K562 (cell line): Measurements from ENCODE around the gene TMC8. TPM values are rescaled to one million over a fixed set of nuclear protein-coding genes. Genes with fewer than 3 reads are reported as not detected.

Experiments used
- BRD4 ChIP-seq: fragments of 200-600 bp; sonication (generic); IDR thresholded peaks from 2 replicates; pipeline ENCODE4 v1.6.1; 2017; ENCODE audit warnings: inconsistent platforms
- CREB1 ChIP-seq, 2 experiments: sonication (generic) in 1 of 2; formaldehyde crosslinking in 1 of 2; IDR thresholded peaks; 2 replicates each; pipeline versions ENCODE4 v1.6.1 to v1.8.0; 2012 to 2022; ENCODE audit warnings: inconsistent platforms in 1 of 2, mild to moderate bottlenecking in 1 of 2, missing genetic modification reagents in 1 of 2, moderate library complexity in 1 of 2
- FOSL1 ChIP-seq: fragments of 200-800 bp; sonication (Bioruptor generic); conservative IDR thresholded peaks from 2 replicates; pipeline ENCODE4 v1.6.1; 2016; ENCODE audit warnings: missing genetic modification characterization, missing compliant biosample characterization
- JUND ChIP-seq, 2 experiments: IDR thresholded peaks; 2 replicates in 1 of 2; 3 replicates in 1 of 2; pipeline ENCODE4 v1.6.1; 2011; ENCODE audit warnings: borderline replicate concordance in 2 of 2, low read depth in 2 of 2, low read length in 2 of 2, improper control_type of control experiment in 1 of 2, missing biosample characterization in 1 of 2, missing genetic modification characterization in 1 of 2, missing genetic modification reagents in 1 of 2
- KDM1A ChIP-seq, 2 experiments: fragments of 450-650 bp; IDR thresholded peaks; 2 replicates each; pipeline ENCODE4 v1.6.1; 2016; ENCODE audit warnings: mild to moderate bottlenecking in 2 of 2
- KLF16 ChIP-seq: IDR thresholded peaks from 2 replicates; pipeline ENCODE4 v1.6.1; 2016; ENCODE audit warnings: antibody characterized with exemption
- MBD2 ChIP-seq: sonication (generic); IDR thresholded peaks from 2 replicates; pipeline ENCODE4 v1.6.1; 2016; ENCODE audit warnings: low read depth, borderline replicate concordance
- NR2F6 ChIP-seq: fragments of 450-650 bp; formaldehyde crosslinking; IDR thresholded peaks from 2 replicates; pipeline ENCODE4 v1.4.0; 2020; ENCODE audit warnings: mild to moderate bottlenecking
- PCBP1 ChIP-seq: fragments of 200-400 bp; formaldehyde crosslinking; IDR thresholded peaks from 2 replicates; pipeline ENCODE4 v1.6.1; 2018; ENCODE audit warnings: mild to moderate bottlenecking, low read depth, low read length; ENCODE audit not compliant: poor library complexity, severe bottlenecking
- RNF219 ChIP-seq: fragments of 250-450 bp; sonication (Bioruptor Pico); IDR thresholded peaks from 2 replicates; pipeline ENCODE4 v1.5.0; 2022; ENCODE audit warnings: mild to moderate bottlenecking
- ZNF318 ChIP-seq, 2 experiments: fragments of 450-650 bp; IDR thresholded peaks; 2 replicates each; pipeline ENCODE4 v1.6.1; 2016; ENCODE audit warnings: mild to moderate bottlenecking in 2 of 2, borderline replicate concordance in 1 of 2, low read depth in 1 of 2, moderate library complexity in 1 of 2
- polyA plus RNA-seq, 8 experiments: library from polyadenylated mRNA; depleted of rRNA in 4 of 8; stranded (reverse) in 5 of 8; unstranded in 3 of 8; fragments of >200 nt; fragmentation: Nextera tagmentation in 2 of 8; fragmentation: Illumina TruSeq in 1 of 8; extraction: Ambion mirVana in 2 of 8; extraction: Trizol in 1 of 8; gene quantifications; 2 replicates each; pipeline versions ENCODE4 v1.2.1 to v1.2.3, GENCODE V29; 2011 to 2014; ENCODE audit warnings: inconsistent platforms in 1 of 8, missing spikeins in 1 of 8
- total RNA-seq, 7 experiments: library from RNA; depleted of rRNA in 6 of 7; stranded (reverse); fragments of >200 nt in 6 of 7; fragmentation: Illumina TruSeq in 2 of 7; extraction: Trizol in 2 of 7; gene quantifications; 2 replicates each; pipeline versions ENCODE4 v1.2.1 to v1.2.3, GENCODE V29; 2011 to 2021; ENCODE audit warnings: low replicate concordance in 1 of 7

TMC8 gene
- total and polyA plus RNA-seq, 9 of the 15 experiments (the other 6 are each of a cell fraction or from before 2014, with no cell fraction given) = 0.13 to 10.9 (median 2.8) TPM

GRCh38 chr17:78142119-78142861 lies 11.7 kb downstream of the TMC8 start (continued):
- TF ChIP-seq RNF219 (CRISPR knock-in tag) (no peak), BRD4 (no peak), MBD2 (no peak), KLF16 (no peak), FOSL1 (tag) (peak; percentile 50; the same call in 1 of the 2 replicates), NR2F6 (CRISPR knock-in tag) (no peak), JUND (IDR thresholded peaks at IDR 0.05; ENCODE audit: borderline replicate concordance, low read depth, low read length) (peak; percentile 43; the same call in 1 of the 2 replicates), JUND (tag; IDR thresholded peaks at IDR 0.05; ENCODE audit: borderline replicate concordance, low read depth, low read length) (no peak; the same call in 2 of the 3 replicates), ZNF318 (IDR thresholded peaks at IDR 0.05; ENCODE audit: borderline replicate concordance in 1 of 2, low read depth in 1 of 2) (no peak), KDM1A (IDR thresholded peaks at IDR 0.05) (0 out of 4 replicates have a peak, but pooled peaks of 1 of the 2 experiments have one; percentile 26), PCBP1 (no peak), CREB1 (IDR thresholded peaks at IDR 0.05) (no peak), CREB1 (CRISPR knock-in tag; IDR thresholded peaks at IDR 0.05) (peak; percentile 4; the same call in 1 of the 2 replicates)
